Measurements from ENCODE around the gene DNAJC5. TPM values are rescaled to one million over a fixed set of nuclear protein-coding genes. Genes with fewer than 3 reads are reported as not detected.
"Not testable (repeated sequence)": the region's sequence is repeated elsewhere in the genome, so short reads cannot be mapped to it uniquely, and the experiment has no call there.

The DNAJC5 gene
- total and polyA plus RNA-seq, 2 experiments from 2014 or later: 9.4 to 37.7 TPM

- no peak overlapping the region for H3K4me3 ChIP-seq
- no peaks in the 10 kb centered on the region for H3K9me3 ChIP-seq (ENCODE audit: low read depth)
- H3K36me3 ChIP-seq: peaks cover 31% of the 10 kb centered on the region
- TF ChIP-seq, protein P1, sequence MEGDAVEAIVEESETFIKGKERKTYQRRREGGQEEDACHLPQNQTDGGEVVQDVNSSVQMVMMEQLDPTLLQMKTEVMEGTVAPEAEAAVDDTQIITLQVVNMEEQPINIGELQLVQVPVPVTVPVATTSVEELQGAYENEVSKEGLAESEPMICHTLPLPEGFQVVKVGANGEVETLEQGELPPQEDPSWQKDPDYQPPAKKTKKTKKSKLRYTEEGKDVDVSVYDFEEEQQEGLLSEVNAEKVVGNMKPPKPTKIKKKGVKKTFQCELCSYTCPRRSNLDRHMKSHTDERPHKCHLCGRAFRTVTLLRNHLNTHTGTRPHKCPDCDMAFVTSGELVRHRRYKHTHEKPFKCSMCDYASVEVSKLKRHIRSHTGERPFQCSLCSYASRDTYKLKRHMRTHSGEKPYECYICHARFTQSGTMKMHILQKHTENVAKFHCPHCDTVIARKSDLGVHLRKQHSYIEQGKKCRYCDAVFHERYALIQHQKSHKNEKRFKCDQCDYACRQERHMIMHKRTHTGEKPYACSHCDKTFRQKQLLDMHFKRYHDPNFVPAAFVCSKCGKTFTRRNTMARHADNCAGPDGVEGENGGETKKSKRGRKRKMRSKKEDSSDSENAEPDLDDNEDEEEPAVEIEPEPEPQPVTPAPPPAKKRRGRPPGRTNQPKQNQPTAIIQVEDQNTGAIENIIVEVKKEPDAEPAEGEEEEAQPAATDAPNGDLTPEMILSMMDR (IDR thresholded peaks at IDR 0.05; ENCODE audit: low read depth, low read length): no peak
- no peak overlapping the region for H3K27ac ChIP-seq
- H3K27me3 ChIP-seq: no peaks in the 10 kb centered on the region
- no peak for DNase-seq (ENCODE audit: low read depth in 1 of 2, low spot score in 1 of 2)
- H3K4me1 ChIP-seq (ENCODE audit: low read depth): peaks cover 9% of the 10 kb centered on the region
Measured at GRCh38 chr20:63958964-63959698, 64.2 kb downstream of the DNAJC5 start.

DNA sequence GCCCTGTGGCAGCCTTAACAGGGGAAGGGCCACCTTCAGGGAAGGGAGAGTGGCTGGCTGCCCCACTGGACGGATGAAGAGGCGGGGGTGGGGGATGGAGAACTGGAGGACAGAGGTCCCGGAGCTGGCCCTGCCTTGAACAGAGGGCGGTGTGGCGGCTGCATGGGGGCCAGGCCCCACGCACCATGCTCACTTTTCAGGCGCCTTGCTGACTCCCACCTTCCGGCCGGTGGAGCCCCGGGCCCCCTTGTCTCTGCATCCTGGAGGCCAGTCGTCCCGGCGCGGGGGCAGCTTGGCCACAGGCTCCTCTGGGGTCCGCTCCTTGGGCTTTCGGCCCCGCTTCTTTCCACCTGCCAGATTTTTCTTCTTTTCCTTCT, 64.8 kb downstream of the DNAJC5 start:
- no peak overlapping the region for H3K4me3 ChIP-seq
- TF ChIP-seq, protein P1 (IDR thresholded peaks at IDR 0.05; ENCODE audit: low read depth, low read length): no peak
- no peaks in the 10 kb centered on the region for H3K9me3 ChIP-seq (ENCODE audit: low read depth)
- no peak for DNase-seq (ENCODE audit: low read depth in 1 of 2, low spot score in 1 of 2)
- no peaks in the 10 kb centered on the region for H3K27me3 ChIP-seq
- peaks cover 5% of the 10 kb centered on the region for H3K4me1 ChIP-seq (ENCODE audit: low read depth)
- peaks cover 32% of the 10 kb centered on the region for H3K36me3 ChIP-seq
- no peak overlapping the region for H3K27ac ChIP-seq

DNA sequence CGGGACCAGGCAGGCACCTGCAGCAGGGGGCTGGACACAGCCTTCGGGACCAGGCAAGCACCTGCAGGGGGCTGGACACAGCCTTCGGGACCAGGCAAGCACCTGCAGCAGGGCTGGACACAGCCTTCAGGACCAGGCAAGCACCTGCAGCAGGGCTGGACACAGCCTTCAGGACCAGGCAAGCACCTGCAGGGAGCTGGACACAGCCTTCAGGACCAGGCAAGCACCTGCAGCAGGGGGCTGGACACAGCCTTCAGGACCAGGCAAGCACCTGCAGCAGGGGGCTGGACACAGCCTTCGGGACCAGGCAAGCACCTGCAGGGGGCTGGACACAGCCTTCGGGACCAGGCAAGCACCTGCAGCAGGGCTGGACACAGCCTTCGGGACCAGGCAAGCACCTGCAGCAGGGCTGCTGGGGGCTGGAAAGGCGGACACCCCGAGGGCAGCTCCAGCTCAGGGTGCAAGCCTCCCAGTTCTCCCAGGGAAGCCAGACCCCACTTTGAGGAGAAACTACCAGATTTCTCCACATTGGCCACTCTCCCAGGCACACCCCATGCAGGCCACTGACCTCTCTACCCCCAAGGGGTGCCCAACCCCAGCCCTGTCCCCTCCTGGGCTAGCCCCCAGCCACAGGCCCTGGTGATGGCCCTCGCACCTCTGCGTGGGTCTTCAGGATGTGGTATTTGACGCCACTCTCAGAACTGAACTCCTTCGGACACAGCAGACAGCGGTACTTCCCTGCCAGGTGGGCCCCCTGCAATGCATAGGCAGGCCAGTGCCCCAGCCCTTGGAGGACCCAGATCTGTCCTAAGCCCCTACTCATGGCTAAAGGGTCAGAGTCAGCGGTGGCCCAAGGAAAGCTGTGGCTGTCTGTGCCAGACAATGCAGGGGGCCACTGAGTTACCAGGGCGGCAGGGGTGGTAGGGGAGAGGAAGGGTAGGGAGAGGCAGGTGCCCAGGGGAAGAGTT, 66.0 kb downstream of the DNAJC5 start:
- not testable (repeated sequence) for H3K4me3 ChIP-seq
- H3K36me3 ChIP-seq: peaks cover 32% of the 10 kb centered on the region

DNA sequence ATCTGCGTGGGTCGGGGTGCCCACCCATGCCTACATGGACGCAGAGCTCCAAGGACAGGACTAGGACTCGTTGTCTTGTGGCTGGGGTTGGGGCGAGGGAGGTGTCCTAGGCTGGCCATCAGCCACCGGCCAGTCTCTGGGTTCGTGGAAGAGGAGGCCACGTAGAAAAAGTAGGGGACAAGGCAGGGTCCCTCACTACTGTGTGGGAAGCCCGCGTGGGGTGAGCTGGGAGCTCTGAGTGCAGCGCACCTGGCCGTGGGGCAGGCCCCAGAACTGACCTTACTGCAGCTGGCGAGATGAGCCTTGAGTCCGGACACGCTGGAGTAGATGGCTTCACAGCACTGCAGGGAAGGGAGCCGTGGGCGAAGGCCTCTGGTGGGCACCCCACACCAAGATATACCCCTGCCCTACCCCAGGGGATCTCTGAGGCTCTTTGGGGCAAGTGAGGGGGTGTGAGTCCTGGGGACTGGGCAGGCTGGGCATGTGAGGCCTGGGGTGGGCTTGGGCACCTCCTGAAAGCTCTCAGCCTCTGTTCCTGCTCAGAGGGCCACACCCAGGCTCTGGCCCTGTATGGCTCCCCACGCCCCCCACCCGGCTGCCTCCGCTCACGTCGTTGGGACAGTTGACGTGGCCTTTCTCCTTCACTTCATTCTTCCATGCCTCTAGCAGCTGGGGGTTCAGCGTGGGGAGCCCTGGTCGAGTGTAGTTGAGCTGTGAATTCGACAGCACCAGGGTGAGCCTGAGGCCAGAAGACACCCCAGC, 66.9 kb downstream of the DNAJC5 start:
- Histone ChIP-seq H3K9me3 (ENCODE audit: low read depth) (no peaks in the 10 kb centered on the region), H3K36me3 (peaks cover 32% of the 10 kb centered on the region), H3K4me3 (no peak overlapping the region), H3K27me3 (no peaks in the 10 kb centered on the region), H3K27ac (no peak overlapping the region), H3K4me1 (ENCODE audit: low read depth) (no peaks in the 10 kb centered on the region)
- TF ChIP-seq, protein P1 (IDR thresholded peaks at IDR 0.05; ENCODE audit: low read depth, low read length): no peak
- DNase-seq (ENCODE audit: low read depth in 1 of 2, low spot score in 1 of 2): no peak

More for the DNA sequence above, 66.0 kb downstream of the DNAJC5 start:
- H3K9me3 ChIP-seq (ENCODE audit: low read depth); H3K4me1 ChIP-seq (ENCODE audit: low read depth); H3K27me3 ChIP-seq; DNase-seq (ENCODE audit: low read depth in 1 of 2, low spot score in 1 of 2); H3K27ac ChIP-seq: not testable (repeated sequence)

DNA sequence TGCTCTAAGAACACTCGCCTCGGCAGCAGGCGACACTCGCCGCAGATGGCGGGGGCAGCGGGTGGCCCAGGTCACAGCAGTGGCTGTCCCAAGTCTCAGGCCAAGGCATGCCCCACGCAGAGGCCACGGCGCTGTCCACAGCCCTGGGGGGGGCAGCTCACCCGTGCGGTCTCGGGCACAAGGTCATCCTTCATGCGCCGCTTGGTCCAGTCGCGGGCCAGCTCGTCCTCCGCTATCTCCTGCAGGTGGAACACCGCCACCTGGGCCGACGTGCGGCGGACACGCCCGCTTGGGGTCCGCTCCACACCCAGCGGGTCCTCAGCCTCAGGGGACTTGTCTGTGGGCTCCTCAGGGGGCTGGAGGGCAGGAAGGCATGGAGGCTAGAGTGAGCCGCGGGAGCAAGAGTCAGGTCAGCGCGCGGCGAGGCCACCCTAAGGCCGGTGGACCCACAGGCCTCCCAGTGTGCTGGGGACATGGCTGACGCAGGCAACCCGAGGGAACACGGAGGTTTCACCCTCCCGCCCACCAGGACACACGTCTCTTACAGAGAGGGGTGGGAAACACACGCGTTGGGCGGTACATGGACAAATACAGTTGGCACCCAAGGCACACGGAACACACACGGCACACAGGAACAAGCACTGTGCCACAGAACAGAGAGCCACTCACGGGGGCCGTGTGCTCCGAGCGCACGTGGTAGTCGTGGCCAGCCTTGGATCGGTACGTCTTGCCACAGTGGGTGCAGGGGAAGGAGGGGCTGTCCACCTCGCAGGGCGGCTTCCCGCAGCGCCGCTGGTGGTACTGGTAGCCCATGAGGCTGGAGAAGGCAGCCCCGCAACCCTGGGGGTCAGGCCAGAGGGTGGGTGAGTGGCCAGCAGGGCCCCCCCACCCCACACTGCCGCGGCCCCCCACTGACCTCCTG, 67.8 kb downstream of the DNAJC5 start:
- H3K27ac ChIP-seq: no peak overlapping the region
- H3K9me3 ChIP-seq (ENCODE audit: low read depth): no peaks in the 10 kb centered on the region
- H3K27me3 ChIP-seq: no peaks in the 10 kb centered on the region
- no peak for DNase-seq (ENCODE audit: low read depth in 1 of 2, low spot score in 1 of 2)
- TF ChIP-seq, protein P1 (IDR thresholded peaks at IDR 0.05; ENCODE audit: low read depth, low read length): no peak
- no peak overlapping the region for H3K4me3 ChIP-seq
- H3K36me3 ChIP-seq: peaks cover 36% of the 10 kb centered on the region
- H3K4me1 ChIP-seq (ENCODE audit: low read depth): no peaks in the 10 kb centered on the region

Data from cardiac muscle cell (in vitro differentiated cells and primary cell).